ENCODE results near the gene ARL6IP1. TPM values are rescaled to one million over a fixed set of nuclear protein-coding genes. Genes with fewer than 3 reads are reported as not detected.

The ARL6IP1 gene
- total RNA-seq, 6 experiments from 2014 or later: 92.4 to 163 (median 147) TPM

DNA sequence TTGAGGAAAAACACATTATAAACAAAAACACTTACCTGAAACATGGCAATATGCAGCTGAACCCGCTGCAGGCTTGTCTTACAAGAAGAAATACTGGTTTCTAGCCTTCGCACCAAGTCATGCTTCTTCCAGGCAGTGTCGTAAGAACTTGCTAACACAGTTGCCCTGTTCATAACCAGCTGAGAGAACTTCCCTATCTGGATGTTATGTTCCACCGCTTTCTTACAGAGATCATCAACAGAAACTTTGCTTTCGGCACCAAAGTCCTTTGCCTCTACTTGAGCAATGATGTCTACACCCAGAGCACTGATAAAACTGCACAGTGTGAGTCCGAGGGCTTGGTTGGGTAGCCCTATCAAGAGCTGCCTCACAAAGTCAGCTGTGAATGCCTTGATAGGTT is 27.9 kb upstream of the ARL6IP1 start:
- TF ChIP-seq, protein P1, sequence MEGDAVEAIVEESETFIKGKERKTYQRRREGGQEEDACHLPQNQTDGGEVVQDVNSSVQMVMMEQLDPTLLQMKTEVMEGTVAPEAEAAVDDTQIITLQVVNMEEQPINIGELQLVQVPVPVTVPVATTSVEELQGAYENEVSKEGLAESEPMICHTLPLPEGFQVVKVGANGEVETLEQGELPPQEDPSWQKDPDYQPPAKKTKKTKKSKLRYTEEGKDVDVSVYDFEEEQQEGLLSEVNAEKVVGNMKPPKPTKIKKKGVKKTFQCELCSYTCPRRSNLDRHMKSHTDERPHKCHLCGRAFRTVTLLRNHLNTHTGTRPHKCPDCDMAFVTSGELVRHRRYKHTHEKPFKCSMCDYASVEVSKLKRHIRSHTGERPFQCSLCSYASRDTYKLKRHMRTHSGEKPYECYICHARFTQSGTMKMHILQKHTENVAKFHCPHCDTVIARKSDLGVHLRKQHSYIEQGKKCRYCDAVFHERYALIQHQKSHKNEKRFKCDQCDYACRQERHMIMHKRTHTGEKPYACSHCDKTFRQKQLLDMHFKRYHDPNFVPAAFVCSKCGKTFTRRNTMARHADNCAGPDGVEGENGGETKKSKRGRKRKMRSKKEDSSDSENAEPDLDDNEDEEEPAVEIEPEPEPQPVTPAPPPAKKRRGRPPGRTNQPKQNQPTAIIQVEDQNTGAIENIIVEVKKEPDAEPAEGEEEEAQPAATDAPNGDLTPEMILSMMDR (IDR thresholded peaks at IDR 0.05): no peak
- DNase-seq: no peak
- Mint-ChIP-seq H3K27ac (no peak overlapping the region), H3K9me3 (no peaks in the 10 kb centered on the region), H3K4me1 (ENCODE audit: low read depth) (no peaks in the 10 kb centered on the region), H3K36me3 (ENCODE audit: low read depth) (peaks cover 36% of the 10 kb centered on the region), H3K4me3 (no peak overlapping the region), H3K27me3 (ENCODE audit: insufficient read depth) (no peaks in the 10 kb centered on the region)

DNA sequence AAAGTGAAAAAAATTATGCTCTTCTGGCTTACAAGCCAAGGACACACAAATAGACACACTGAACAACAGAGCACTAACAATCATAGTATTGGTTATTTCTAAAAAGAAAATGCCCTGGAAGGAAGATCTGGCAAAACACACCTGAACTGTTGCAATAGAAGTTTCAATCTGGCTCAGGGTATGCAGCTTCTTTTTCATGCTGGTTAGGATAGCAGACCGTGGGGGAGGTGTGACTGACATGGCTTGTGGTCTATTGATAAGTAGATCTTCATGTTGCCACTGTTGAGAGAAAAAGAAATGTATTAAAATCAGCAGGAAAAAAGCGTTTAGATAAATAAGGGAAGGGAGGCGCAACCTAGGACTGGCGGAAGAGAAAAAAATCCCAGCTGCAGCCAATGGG is 26.5 kb upstream of the ARL6IP1 start:
- Mint-ChIP-seq H3K27me3 (ENCODE audit: insufficient read depth) (no peaks in the 10 kb centered on the region), H3K4me1 (ENCODE audit: low read depth) (no peaks in the 10 kb centered on the region), H3K36me3 (ENCODE audit: low read depth) (peaks cover 27% of the 10 kb centered on the region), H3K27ac (no peak overlapping the region), H3K9me3 (no peaks in the 10 kb centered on the region), H3K4me3 (no peak overlapping the region)
- DNase-seq: no peak
- TF ChIP-seq, protein P1 (IDR thresholded peaks at IDR 0.05): no peak

DNA sequence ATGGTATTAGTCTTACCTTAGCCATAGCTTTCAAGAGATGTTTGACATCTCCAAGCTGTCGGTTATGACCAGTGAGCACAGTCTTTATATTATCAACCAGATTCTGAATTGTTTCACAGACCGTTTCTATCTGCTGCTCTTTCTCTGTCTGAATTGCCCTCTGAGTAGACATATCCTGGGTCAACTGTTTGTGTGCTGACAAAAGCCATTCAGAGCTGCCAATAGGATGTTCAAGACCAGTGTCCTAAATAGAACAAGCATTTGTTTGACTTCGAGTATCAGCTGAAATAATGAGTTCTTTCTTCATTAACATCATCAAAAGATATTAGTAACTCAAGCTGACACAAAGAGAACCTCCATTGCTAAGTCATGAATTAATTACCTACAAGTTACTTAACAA is 14.9 kb upstream of the ARL6IP1 start:
- TF ChIP-seq, protein P1 (IDR thresholded peaks at IDR 0.05): no peak
- Mint-ChIP-seq H3K4me1 (ENCODE audit: low read depth) (no peaks in the 10 kb centered on the region; the same call in 1 of the 2 replicates), H3K4me3 (no peak overlapping the region), H3K36me3 (ENCODE audit: low read depth) (peaks cover 34% of the 10 kb centered on the region), H3K27me3 (ENCODE audit: insufficient read depth) (no peaks in the 10 kb centered on the region), H3K27ac (no peak overlapping the region), H3K9me3 (no peaks in the 10 kb centered on the region)
- no peak for DNase-seq

DNA sequence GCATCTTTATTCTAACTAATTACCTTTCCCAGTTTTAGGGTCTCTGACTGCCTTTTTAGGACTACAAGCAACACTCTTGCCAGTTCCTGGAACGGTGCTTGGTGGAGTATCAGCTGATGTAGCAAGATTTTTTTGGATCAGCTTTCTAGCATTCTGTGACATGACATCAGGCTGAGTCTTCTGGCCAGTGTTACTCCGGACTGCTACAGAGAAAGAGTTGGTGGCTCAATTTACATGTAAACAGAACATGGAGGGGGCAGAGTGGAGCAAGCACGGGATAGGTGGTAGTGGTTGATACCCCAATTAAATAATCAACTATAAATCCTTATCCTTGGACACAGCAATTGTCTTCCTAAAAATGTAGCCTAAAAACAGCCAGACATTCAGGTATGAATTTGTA is 10.6 kb upstream of the ARL6IP1 start:
- H3K4me3 Mint-ChIP-seq: no peak overlapping the region
- peaks cover 42% of the 10 kb centered on the region for H3K36me3 Mint-ChIP-seq (ENCODE audit: low read depth)
- DNase-seq: no peak
- H3K27me3 Mint-ChIP-seq (ENCODE audit: insufficient read depth): no peaks in the 10 kb centered on the region
- H3K4me1 Mint-ChIP-seq (ENCODE audit: low read depth): no peaks in the 10 kb centered on the region
- no peaks in the 10 kb centered on the region for H3K9me3 Mint-ChIP-seq
- TF ChIP-seq, protein P1 (IDR thresholded peaks at IDR 0.05): no peak
- no peak overlapping the region for H3K27ac Mint-ChIP-seq

DNA sequence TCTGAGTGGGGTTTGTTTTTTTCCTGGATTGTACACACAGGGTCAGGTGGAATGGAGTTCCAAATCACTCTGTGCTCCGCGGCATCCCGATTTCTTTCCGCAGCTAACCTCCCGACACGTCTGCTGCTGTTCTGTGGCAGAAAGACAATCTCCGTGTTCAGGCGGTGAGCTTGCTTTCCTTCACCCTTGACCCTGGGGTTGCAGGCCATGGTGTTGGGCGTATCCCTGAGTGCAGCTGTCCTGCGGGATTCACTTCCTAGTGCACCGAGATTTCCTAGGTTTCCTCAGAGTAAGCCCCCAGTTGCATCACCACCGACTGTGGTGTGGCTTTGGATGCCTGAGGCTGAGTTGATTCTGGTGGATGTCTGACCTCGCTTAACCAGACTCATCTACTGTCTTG is 7.8 kb upstream of the ARL6IP1 start:
- Mint-ChIP-seq H3K4me1 (ENCODE audit: low read depth) (peaks cover 22% of the 10 kb centered on the region), H3K36me3 (ENCODE audit: low read depth) (peaks cover 40% of the 10 kb centered on the region), H3K27ac (no peak overlapping the region), H3K4me3 (no peak overlapping the region), H3K27me3 (ENCODE audit: insufficient read depth) (no peaks in the 10 kb centered on the region; the same call in 1 of the 2 replicates), H3K9me3 (no peaks in the 10 kb centered on the region)
- TF ChIP-seq, protein P1 (IDR thresholded peaks at IDR 0.05): no peak
- no peak for DNase-seq

DNA sequence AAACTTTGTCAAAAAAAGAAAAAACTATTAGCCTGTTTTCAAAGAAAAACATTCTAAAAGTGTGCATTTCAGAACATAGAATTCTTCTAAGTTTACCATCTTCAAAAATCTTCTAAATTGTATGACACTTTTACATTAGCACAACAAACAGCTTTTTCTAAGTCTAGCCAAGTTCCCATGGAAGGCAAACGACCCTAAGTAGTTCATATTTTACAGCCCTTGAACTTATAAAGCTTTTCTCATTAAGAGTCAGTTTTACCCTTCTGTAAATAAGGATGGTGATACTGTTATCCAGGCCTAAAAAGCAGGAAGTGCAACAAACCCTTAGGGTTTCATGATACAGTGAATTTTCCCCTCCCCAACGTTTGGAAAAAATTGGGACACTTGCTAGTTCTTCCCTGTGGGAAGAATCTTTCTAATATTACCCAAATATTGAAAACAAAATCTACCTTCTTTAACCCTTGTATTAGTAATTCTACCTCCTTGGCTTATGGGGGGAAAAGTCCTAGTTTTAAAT is 4.0 kb upstream of the ARL6IP1 start:
- Mint-ChIP-seq H3K36me3 (ENCODE audit: low read depth) (peaks cover 45% of the 10 kb centered on the region), H3K27ac (peak overlapping the region; percentile 79; the same call in 1 of the 2 replicates), H3K4me1 (ENCODE audit: low read depth) (peaks cover 40% of the 10 kb centered on the region)

More for the DNA sequence above, 4.0 kb upstream of the ARL6IP1 start:
- Mint-ChIP-seq H3K4me3 (no peak overlapping the region), H3K9me3 (peaks cover 8% of the 10 kb centered on the region), H3K27me3 (ENCODE audit: insufficient read depth) (peaks cover 16% of the 10 kb centered on the region)
- TF ChIP-seq, protein P1 (IDR thresholded peaks at IDR 0.05): no peak
- no peak for DNase-seq

Measured in HFFc6 (cell line).